Measurements from ENCODE around the gene NDUFA1.
"Not testable (repeated sequence)": the region's sequence is repeated elsewhere in the genome, so short reads cannot be mapped to it uniquely, and the experiment has no call there.

Gene NDUFA1

DNA sequence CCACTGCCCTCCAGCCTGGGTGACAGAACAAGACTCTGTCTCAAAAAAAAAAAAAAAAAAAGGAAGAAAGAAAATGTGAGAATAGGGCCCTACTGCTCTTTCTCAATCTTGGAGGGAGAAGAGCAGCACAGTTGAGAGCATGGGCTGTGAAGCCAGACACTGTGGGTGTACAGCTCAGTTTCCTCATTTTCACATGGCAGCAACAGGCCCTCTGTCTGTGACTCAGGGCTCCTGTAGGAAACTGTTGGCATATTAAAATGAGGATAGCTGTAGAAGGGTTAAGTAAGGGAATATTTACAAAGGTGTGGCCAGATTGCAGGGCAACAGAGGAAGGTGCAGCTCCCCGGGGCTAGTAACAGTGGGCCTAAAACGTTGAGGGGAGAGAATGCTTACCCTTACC lies 27.5 kb downstream of the NDUFA1 start:
- in situ Hi-C loops (cut with MboI; ENCODE audit: low sequenced_read_pairs): no loop called here

- in situ Hi-C loops (cut with MboI; ENCODE audit: low sequenced_read_pairs): no loop called here
These were observed 29.3 kb downstream of the NDUFA1 start for GRCh38 chrX:119900976-119901375.

DNA sequence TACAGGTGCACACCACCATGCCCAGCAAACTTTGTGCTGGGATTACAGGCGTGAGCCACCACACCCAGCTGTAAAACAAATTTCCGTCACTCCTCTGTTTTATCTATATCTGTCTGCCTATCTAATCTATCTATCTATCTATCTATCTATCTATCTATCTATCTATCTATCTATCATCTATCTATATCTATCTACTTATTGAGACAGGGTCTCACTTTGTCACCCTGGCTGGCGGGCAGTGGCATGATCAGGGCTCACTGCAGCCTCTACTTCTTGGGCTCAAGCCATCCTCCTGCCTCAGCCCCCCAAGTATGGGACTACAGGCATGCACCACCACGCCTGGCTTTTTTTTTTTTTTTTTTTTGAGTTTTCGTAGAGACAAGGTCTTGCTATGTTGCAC lies 44.7 kb downstream of the NDUFA1 start:
- in situ Hi-C loops (cut with MboI; ENCODE audit: low sequenced_read_pairs): no loop called here

GRCh38 chrX:119917877-119918276 lies 46.2 kb downstream of the NDUFA1 start:
- in situ Hi-C loops (cut with MboI; ENCODE audit: low sequenced_read_pairs): no loop called here

DNA sequence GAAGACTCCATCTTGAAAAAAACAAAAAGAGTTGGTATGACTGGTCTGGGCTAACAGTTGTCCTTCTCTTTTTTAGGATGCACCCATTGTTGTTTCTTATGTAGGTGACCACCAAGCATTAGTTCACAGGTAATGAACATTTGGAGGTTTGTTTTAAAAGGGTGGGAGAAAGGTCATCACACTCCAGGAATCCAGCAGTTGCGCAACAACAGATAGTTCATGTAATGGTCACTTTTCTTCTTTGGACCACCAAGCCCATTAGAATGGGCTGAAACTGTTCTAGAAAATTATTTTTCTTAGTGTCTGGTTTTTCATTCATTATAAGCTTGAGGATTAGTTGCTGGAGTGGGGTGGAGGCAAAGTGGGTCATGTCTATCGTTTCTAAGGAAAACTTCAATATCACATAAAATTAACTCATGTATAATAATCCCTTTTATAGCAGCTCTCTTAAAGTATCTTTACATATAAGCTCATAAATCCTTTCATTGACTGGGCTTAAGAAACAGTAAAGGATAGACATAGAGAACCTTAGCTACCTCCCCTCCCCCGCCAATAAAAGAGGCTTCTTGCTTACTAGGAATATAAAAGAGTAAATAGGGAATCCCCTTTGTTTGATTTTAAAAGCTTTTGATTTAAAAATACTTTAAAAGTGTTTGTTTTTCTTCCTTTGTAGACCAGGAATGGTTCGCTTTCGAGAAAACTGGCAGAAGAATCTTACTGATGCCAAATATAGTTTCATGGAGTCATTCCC lies 48.4 kb downstream of the NDUFA1 start:
- in situ Hi-C loops (cut with MboI; ENCODE audit: low sequenced_read_pairs): no loop called here

DNA sequence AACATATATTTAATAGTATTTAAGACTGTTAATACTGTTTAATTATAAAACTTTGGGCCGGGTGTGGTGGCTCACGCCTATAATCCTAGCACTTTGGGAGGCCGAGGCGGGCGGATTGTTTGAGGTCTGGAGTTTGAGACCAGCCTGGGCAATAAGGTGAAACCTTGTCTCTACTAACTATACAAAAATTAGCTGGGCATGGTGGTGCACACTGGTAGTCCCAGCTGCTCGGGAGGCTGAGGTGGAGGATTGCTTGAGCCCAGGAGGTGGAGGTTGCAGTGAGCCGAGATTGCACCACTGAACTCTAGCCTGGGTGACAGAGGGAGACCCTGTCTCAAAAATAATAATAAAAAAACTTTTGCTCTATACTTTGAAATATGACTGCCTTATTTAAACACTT lies 50.8 kb downstream of the NDUFA1 start:
- in situ Hi-C loops (cut with MboI; ENCODE audit: low sequenced_read_pairs): not testable (repeated sequence)

Data from HL-60/S4 treated with phorbol 12-myristate 13-acetate at 8.2 ng/mL for 4 days and 3 days (cell line).